K562 (cell line): ENCODE results near the gene P2RY6. TPM values are rescaled to one million over a fixed set of nuclear protein-coding genes. Genes with fewer than 3 reads are reported as not detected.

Experiments used
- ATAC-seq: fragments of 200-7000 bp; cut with Tn5 transposase; 3 replicates; pipeline ENCODE4 v1.9.1; 2020; ENCODE audit warnings: moderate library complexity
- BruUV-seq: library from RNA; stranded (reverse); fragments of 400-500 nt; replicated peaks from 2 replicates; lab custom pipeline; 2021; lab: Mats Ljungman, UMichigan
- CTCF ChIA-PET: fragments of 300-600 bp; formaldehyde crosslinking; extraction: SDS; loops from one replicate; lab custom pipeline; 2021; ENCODE audit warnings: low intra/inter-chr PET ratio; lab: Yijun Ruan, JAX
- POLR2A ChIA-PET: fragments of 300-600, 350-650 bp; sonication (Branson Sonifier 250); formaldehyde crosslinking; extraction: SDS; loops from one replicate; lab custom pipeline; 2021; ENCODE audit warnings: antibody characterized with exemption, inconsistent platforms; lab: Yijun Ruan, JAX
- DNase-seq, 4 experiments: peaks; one replicate each; pipeline versions ENCODE4 v3.0.0 to v3.0.0-alpha.2; 2011 to 2018; ENCODE audit warnings: low spot score in 3 of 4, mixed read lengths in 3 of 4; ENCODE audit errors: extremely low read depth in 1 of 4
- FAIRE-seq: peaks from 2 replicates; lab custom pipeline; 2011; peaks lifted over from hg19 to GRCh38; lab: Jason Lieb, UNC
- H2AFZ ChIP-seq: 2 replicates; pipeline ENCODE4 v1.6.0; 2011; ENCODE audit warnings: low read depth, low read length, control low read depth, inconsistent platforms
- H3K27ac ChIP-seq: fragments of 200-600 bp; 3 replicates; pipeline ENCODE4 v1.8.0; 2011; ENCODE audit warnings: low read depth, mild to moderate bottlenecking, control low read depth, inconsistent platforms, low read length, moderate library complexity, mixed read lengths; ENCODE audit errors: extremely low read depth
- H3K27me3 ChIP-seq, 2 experiments: fragments of 300-600 bp in 1 of 2; 2 replicates in 1 of 2; 3 replicates in 1 of 2; pipeline versions ENCODE4 v1.6.0 to v1.8.0; 2011; ENCODE audit warnings: inconsistent platforms in 2 of 2, low read length in 2 of 2, mild to moderate bottlenecking in 1 of 2, mixed read lengths in 1 of 2, moderate library complexity in 1 of 2; ENCODE audit not compliant: control insufficient read depth in 2 of 2, insufficient read depth in 2 of 2
- H3K36me3 ChIP-seq: fragments of 300-600 bp; 3 replicates; pipeline ENCODE4 v1.8.0; 2011; ENCODE audit warnings: mild to moderate bottlenecking, low read length, inconsistent platforms; ENCODE audit not compliant: control insufficient read depth, insufficient read depth
- H3K4me1 ChIP-seq, 2 experiments: fragments of 200-600 bp in 1 of 2; replicated peaks in 1 of 2; 2 replicates in 1 of 2; 3 replicates in 1 of 2; pipeline versions ENCODE4 v1.5.1 to v1.8.0; 2011; ENCODE audit warnings: inconsistent platforms in 2 of 2, low read length in 2 of 2, mild to moderate bottlenecking in 1 of 2, mixed read lengths in 1 of 2, moderate library complexity in 1 of 2; ENCODE audit not compliant: control insufficient read depth in 2 of 2, insufficient read depth in 2 of 2
- H3K4me2 ChIP-seq: 2 replicates; pipeline ENCODE4 v1.6.1; 2011; ENCODE audit warnings: low read length, control low read depth, inconsistent platforms, mixed read lengths; ENCODE audit not compliant: insufficient read depth
- H3K4me3 ChIP-seq: fragments of 200-600 bp; sonication (generic), shearing (Covaris generic); 2 replicates; pipeline ENCODE4 v1.5.1; 2016; ENCODE audit warnings: control low read depth, inconsistent platforms
- H3K79me2 ChIP-seq: fragments of 200-600 bp; 3 replicates; pipeline ENCODE4 v1.8.0; 2011; ENCODE audit warnings: low read length, inconsistent platforms; ENCODE audit not compliant: control insufficient read depth, insufficient read depth
- H3K9ac ChIP-seq, 2 experiments: 2 replicates each; pipeline versions ENCODE4 v1.6.0 to v1.6.1; 2011; ENCODE audit warnings: low read depth in 2 of 2, low read length in 2 of 2, control low read depth in 1 of 2, inconsistent platforms in 1 of 2, mild to moderate bottlenecking in 1 of 2, mixed read lengths in 1 of 2; ENCODE audit not compliant: insufficient read depth in 1 of 2
- H3K9me1 ChIP-seq: one replicate; pipeline ENCODE4 v1.6.0; 2011; ENCODE audit warnings: inconsistent platforms, mild to moderate bottlenecking, low read length, moderate library complexity; ENCODE audit not compliant: control insufficient read depth, insufficient read depth
- H3K9me3 ChIP-seq: replicated peaks from 2 replicates; pipeline ENCODE4 v1.5.1; 2011; ENCODE audit warnings: low read depth, low read length, inconsistent platforms; ENCODE audit not compliant: control insufficient read depth, insufficient read depth
- H4K20me1 ChIP-seq: replicated peaks from 2 replicates; pipeline ENCODE4 v1.6.1; 2011; ENCODE audit warnings: low read length, inconsistent platforms, mixed read lengths; ENCODE audit not compliant: control insufficient read depth, insufficient read depth
- BCOR ChIP-seq: fragments of 450-650 bp; IDR thresholded peaks from 2 replicates; pipeline ENCODE4 v1.6.1; 2016
- CBFA2T3 ChIP-seq: fragments of 450-650 bp; IDR thresholded peaks from 2 replicates; pipeline ENCODE4 v1.6.1; 2017
- CTBP1 ChIP-seq: fragments of 450-650 bp; IDR thresholded peaks from 2 replicates; pipeline ENCODE4 v1.6.1; 2016; ENCODE audit warnings: borderline replicate concordance
- MEIS2 ChIP-seq: fragments of 450-650 bp; IDR thresholded peaks from 2 replicates; pipeline ENCODE4 v1.6.1; 2014; ENCODE audit warnings: mild to moderate bottlenecking; ENCODE audit not compliant: partially characterized antibody
- MTA3 ChIP-seq: fragments of 450-650 bp; formaldehyde crosslinking; IDR thresholded peaks from 2 replicates; pipeline ENCODE4 v1.6.1; 2017; ENCODE audit warnings: mild to moderate bottlenecking, borderline replicate concordance
- NFIC ChIP-seq: fragments of 450-650 bp; IDR thresholded peaks from 2 replicates; pipeline ENCODE4 v1.6.1; 2017; ENCODE audit warnings: mild to moderate bottlenecking, inconsistent platforms
- PRDM10 ChIP-seq: fragments of 450-650 bp; IDR thresholded peaks from 2 replicates; pipeline ENCODE4 v1.6.1; 2018; ENCODE audit not compliant: partially characterized antibody
- VEZF1 ChIP-seq: fragments of 200-800 bp; sonication (Bioruptor generic); IDR thresholded peaks from 2 replicates; pipeline ENCODE4 v1.6.1; 2017; ENCODE audit warnings: missing genetic modification characterization, missing compliant biosample characterization
- ZNF75A ChIP-seq: fragments of 450-650 bp; formaldehyde crosslinking; IDR thresholded peaks from 2 replicates; pipeline ENCODE4 v1.4.0; 2020; ENCODE audit warnings: mild to moderate bottlenecking
- WGBS: fragments of 100-300 bp; shearing (Covaris generic); methylation state at CpG from one replicate; pipeline ENCODE4 v1.1.6; 2016; ENCODE audit warnings: low coverage, mixed read lengths; ENCODE audit not compliant: insufficient coverage; ENCODE audit errors: missing lambda C conversion rate; 5-methylcytosine and 5-hydroxymethylcytosine counted together
- in situ Hi-C: fragments of 300-500 bp; cut with MboI; formaldehyde crosslinking; loops from 4 replicates; pipeline ENCODE4 v1.15.0; 2018; ENCODE audit warnings: inconsistent platforms, mixed read lengths
- intact Hi-C: fragments of 100-400 bp; cut with micrococcal nuclease; formaldehyde crosslinking; loops from 2 replicates; pipeline ENCODE4 v1.14.2; 2022
- polyA plus RNA-seq, 8 experiments: library from polyadenylated mRNA; depleted of rRNA in 4 of 8; stranded (reverse) in 5 of 8; unstranded in 3 of 8; fragments of >200 nt; fragmentation: Nextera tagmentation in 2 of 8; fragmentation: Illumina TruSeq in 1 of 8; extraction: Ambion mirVana in 2 of 8; extraction: Trizol in 1 of 8; gene quantifications; 2 replicates each; pipeline versions ENCODE4 v1.2.1 to v1.2.3, GENCODE V29; 2011 to 2014; ENCODE audit warnings: inconsistent platforms in 1 of 8, missing spikeins in 1 of 8
- total RNA-seq, 7 experiments: library from RNA; depleted of rRNA in 6 of 7; stranded (reverse); fragments of >200 nt in 6 of 7; fragmentation: Illumina TruSeq in 2 of 7; extraction: Trizol in 2 of 7; gene quantifications; 2 replicates each; pipeline versions ENCODE4 v1.2.1 to v1.2.3, GENCODE V29; 2011 to 2021; ENCODE audit warnings: low replicate concordance in 1 of 7

Gene P2RY6
- total and polyA plus RNA-seq, 9 of the 15 experiments (the other 6 are each of a cell fraction or from before 2014, with no cell fraction given), result not detected

DNA sequence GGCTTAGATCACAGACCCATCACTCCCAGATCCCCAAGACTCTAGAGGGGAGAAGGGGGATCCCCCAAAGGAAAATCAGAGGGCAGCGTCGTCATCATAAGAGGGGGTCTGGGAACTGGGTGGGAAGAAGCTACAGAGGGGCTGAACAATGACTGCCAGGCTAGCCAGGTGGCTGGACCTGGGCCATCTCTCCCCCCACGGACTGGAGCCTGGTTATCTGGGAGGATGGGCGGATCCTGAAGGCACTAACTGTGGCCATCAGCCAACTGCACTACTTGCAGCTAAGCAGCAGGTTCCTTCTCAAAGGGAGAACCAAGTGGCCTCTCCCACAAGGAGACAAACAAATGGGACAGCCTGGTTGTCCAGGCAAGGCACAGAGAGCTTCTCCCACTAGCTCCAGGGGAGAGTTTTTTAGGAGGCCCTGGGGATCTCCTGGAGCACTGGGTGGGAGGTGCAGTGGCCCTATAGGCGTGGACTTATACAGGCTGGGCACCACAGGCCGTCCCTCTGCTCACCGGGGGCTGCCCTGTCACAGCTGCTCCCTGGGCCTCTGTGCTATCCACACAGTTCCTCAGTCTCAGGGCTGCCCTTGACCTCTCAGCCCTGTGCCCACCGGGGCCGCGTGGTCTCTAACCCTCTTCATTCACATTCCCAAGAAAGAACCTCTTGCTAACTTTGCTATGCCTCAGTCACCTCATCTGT is 15.4 kb downstream of the P2RY6 start:
- H3K27me3 ChIP-seq, result 0 out of 5 replicates have a peak, but pooled peaks cover 0 to 4% of the 10 kb centered on the region in 2 experiments
- intact Hi-C loops, result loop anchor here (2.0 to 5.0 kb wide), 2 partner anchors 105 to 455 kb away; no protein-coding TSS in a partner anchor
- no peaks in the 10 kb centered on the region for H3K9me3 ChIP-seq
- no peak overlapping the region for H3K27ac ChIP-seq
- H3K4me3 ChIP-seq, result no peak overlapping the region
- no peak overlapping the region; the same call in 1 of the 2 replicates for H3K4me2 ChIP-seq
- DNase-seq (peak in 3 of 4 experiments; percentile 24 to 58 (median 39)), ATAC-seq (peak; percentile 15; the same call in 2 of the 3 replicates), FAIRE-seq (peak; percentile 61)
- peaks cover 19 to 23% of the 10 kb centered on the region in 2 experiments; a peak in 4 of 5 replicates for H3K4me1 ChIP-seq
- no peaks in the 10 kb centered on the region; the same call in 1 of the 2 replicates for H4K20me1 ChIP-seq
- TF ChIP-seq CTBP1 (peak; percentile 30; the same call in 1 of the 2 replicates), MTA3 (no peak), NFIC (peak; percentile 73), VEZF1 (CRISPR knock-in tag) (peak; percentile 23; the same call in 1 of the 2 replicates), CBFA2T3 (peak; percentile 29; the same call in 1 of the 2 replicates), BCOR (0 out of 2 replicates have a peak, but pooled peaks have one; percentile 12), ZNF75A (CRISPR knock-in tag) (no peak), PRDM10 (peak; percentile 46), MEIS2 (no peak)
- in situ Hi-C loops, result no loop called here
- peaks cover 5% of the 10 kb centered on the region for H3K9me1 ChIP-seq
- ChIA-PET CTCF (no interaction called here), POLR2A (interaction anchor here (0.6 to 1.4 kb wide), 6 partner anchors 11 to 454 kb away, joined by 3 to 4 read pairs (median 3); no protein-coding TSS in a partner anchor)
- H3K9ac ChIP-seq, result peak overlapping the region in 1 of 2 experiments; percentile 59; a peak in 1 of 4 replicates
- no peaks in the 10 kb centered on the region for H3K79me2 ChIP-seq
- 23% methylated on average over 10 of the region's 10 CpGs for WGBS
- no peaks in the 10 kb centered on the region for H3K36me3 ChIP-seq
- H2AFZ ChIP-seq, result peak overlapping the region; percentile 67
- BruUV-seq, result no TSS peak
